ENCODE measurements around the gene AGAP9. TPM values are rescaled to one million over a fixed set of nuclear protein-coding genes. Genes with fewer than 3 reads are reported as not detected.

AGAP9 gene
- total and polyA plus RNA-seq, 8 donors: 6.3 to 45.9 (median 20.0) TPM

DNA sequence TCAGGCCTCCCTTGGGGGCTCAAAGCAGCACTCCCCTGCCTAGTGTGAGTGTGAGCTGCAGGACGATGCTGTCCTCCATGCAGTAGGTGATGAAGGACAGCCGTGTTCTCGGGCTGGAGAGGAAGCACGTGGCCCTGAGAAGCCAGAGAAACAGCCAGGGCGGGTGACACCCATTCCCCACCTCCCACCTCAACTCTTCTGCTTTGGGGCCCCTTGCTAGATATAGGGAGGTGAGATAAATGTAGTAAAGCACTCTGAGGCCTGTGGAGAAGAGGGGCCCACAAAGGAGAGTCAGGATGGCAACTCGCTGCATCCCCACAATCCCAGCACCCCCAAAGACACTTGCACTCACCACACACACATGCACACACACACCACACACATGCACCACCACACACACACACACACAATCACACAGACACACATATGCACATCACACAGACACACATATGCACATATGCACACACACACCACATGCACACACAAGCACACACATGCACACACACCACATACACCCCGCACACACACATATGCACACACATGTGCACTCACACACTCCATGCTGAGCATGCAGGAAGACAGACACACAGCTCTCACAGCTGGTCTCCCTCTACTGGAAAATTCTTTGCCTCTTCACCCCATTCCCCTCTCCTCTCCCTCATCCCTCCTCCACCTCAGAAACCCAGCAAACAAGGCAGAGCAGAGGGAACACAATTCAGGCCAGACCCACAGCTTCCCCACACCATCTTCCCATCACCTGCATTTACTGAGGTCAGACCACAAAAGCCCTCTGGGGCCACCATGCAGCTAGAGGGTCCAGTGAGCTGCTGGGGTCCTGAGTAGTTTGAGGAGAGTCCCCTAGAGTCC lies 70.1 kb downstream of the AGAP9 start:
- ATAC-seq (no peak), DNase-seq (no peak)
- H3K4me3 ChIP-seq: no peak overlapping the region
- no peak overlapping the region for H3K27ac ChIP-seq
- no peaks in the 10 kb centered on the region for H3K4me1 ChIP-seq
- H3K9me3 ChIP-seq: no peaks in the 10 kb centered on the region
- intact Hi-C loops (cut with DNase I): no loop called here
- TF ChIP-seq, protein P1, sequence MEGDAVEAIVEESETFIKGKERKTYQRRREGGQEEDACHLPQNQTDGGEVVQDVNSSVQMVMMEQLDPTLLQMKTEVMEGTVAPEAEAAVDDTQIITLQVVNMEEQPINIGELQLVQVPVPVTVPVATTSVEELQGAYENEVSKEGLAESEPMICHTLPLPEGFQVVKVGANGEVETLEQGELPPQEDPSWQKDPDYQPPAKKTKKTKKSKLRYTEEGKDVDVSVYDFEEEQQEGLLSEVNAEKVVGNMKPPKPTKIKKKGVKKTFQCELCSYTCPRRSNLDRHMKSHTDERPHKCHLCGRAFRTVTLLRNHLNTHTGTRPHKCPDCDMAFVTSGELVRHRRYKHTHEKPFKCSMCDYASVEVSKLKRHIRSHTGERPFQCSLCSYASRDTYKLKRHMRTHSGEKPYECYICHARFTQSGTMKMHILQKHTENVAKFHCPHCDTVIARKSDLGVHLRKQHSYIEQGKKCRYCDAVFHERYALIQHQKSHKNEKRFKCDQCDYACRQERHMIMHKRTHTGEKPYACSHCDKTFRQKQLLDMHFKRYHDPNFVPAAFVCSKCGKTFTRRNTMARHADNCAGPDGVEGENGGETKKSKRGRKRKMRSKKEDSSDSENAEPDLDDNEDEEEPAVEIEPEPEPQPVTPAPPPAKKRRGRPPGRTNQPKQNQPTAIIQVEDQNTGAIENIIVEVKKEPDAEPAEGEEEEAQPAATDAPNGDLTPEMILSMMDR (IDR thresholded peaks at IDR 0.05): no peak
- H3K36me3 ChIP-seq: no peaks in the 10 kb centered on the region
- H3K27me3 ChIP-seq: peaks cover 0 to 8% of the 10 kb centered on the region in 2 donors

GRCh38 chr10:47452495-47453140 lies 70.8 kb downstream of the AGAP9 start:
- Histone ChIP-seq H3K4me1 (no peaks in the 10 kb centered on the region), H3K36me3 (no peaks in the 10 kb centered on the region), H3K9me3 (no peaks in the 10 kb centered on the region), H3K27me3 (peaks cover 0 to 8% of the 10 kb centered on the region in 2 donors), H3K4me3 (no peak overlapping the region), H3K27ac (no peak overlapping the region)
- intact Hi-C loops (cut with DNase I): no loop called here
- ATAC-seq (no peak), DNase-seq (peak in 1 of 4 donors; percentile 69)
- TF ChIP-seq, protein P1 (IDR thresholded peaks at IDR 0.05): no peak

GRCh38 chr10:47451998-47452494 lies 71.4 kb downstream of the AGAP9 start:
- ATAC-seq (no peak), DNase-seq (no peak)
- Histone ChIP-seq H3K4me3 (no peak overlapping the region), H3K4me1 (no peaks in the 10 kb centered on the region), H3K36me3 (no peaks in the 10 kb centered on the region), H3K27ac (no peak overlapping the region), H3K27me3 (peaks cover 0 to 8% of the 10 kb centered on the region in 2 donors), H3K9me3 (no peaks in the 10 kb centered on the region)
- TF ChIP-seq, protein P1 (IDR thresholded peaks at IDR 0.05): no peak
- intact Hi-C loops (cut with DNase I): no loop called here

Other genes starting within 250 kb of the AGAP9 start
- gene GDF10, start 223.4 kb downstream of the AGAP9 start, total RNA-seq: 10 to 100 TPM in 1 of 2 donors, 1 to 10 TPM in 1; 9.4 to 35.2 TPM
- gene GDF10, start 223.4 kb downstream of the AGAP9 start, polyA plus RNA-seq (ENCODE audit: insufficient read length in 6 of 6): 100 to 1,000 TPM in 4 of 6 donors, 10 to 100 TPM in 2; 93.0 to 169 (median 111) TPM
- gene GDF2, start 201.2 kb downstream of the AGAP9 start, total RNA-seq: not detected
- under 1 TPM; 0.20 to 0.39 (median 0.23) TPM for gene GDF2, start 201.2 kb downstream of the AGAP9 start, polyA plus RNA-seq (ENCODE audit: insufficient read length in 6 of 6)
- gene RBP3, start 175.3 kb downstream of the AGAP9 start, total RNA-seq: not detected
- under 1 TPM in 3 of 6 donors, not detected in 3; 0.07 to 0.14 (median 0.09) TPM for gene RBP3, start 175.3 kb downstream of the AGAP9 start, polyA plus RNA-seq (ENCODE audit: insufficient read length in 6 of 6)
- under 1 TPM; 0.38 to 0.73 TPM for gene ZNF488, start 139.3 kb downstream of the AGAP9 start, total RNA-seq
- gene ZNF488, start 139.3 kb downstream of the AGAP9 start, polyA plus RNA-seq (ENCODE audit: insufficient read length in 6 of 6): 1 to 10 TPM; 1.6 to 3.1 (median 2.3) TPM
- 1 to 10 TPM; 3.0 to 7.7 TPM for gene ANXA8, start 39.5 kb downstream of the AGAP9 start, total RNA-seq
- gene ANXA8, start 39.5 kb downstream of the AGAP9 start, polyA plus RNA-seq (ENCODE audit: insufficient read length in 6 of 6): 1 to 10 TPM in 5 of 6 donors, under 1 TPM in 1; 1.00 to 3.0 (median 2.3) TPM
- gene FAM25G, start 31.9 kb downstream of the AGAP9 start, total RNA-seq: not detected
- not detected for gene FAM25G, start 31.9 kb downstream of the AGAP9 start, polyA plus RNA-seq (ENCODE audit: insufficient read length in 6 of 6)
- gene SYT15B, start 240.0 kb upstream of the AGAP9 start, total RNA-seq: 10 to 100 TPM; 37.4 to 41.5 TPM
- 10 to 100 TPM in 1 of 6 donors, 1 to 10 TPM in 5; 3.3 to 18.4 (median 5.7) TPM for gene SYT15B, start 240.0 kb upstream of the AGAP9 start, polyA plus RNA-seq (ENCODE audit: insufficient read length in 6 of 6)

All from left lung (tissue), 10 donors.